H1 (cell line): ENCODE data around the gene OR52N2.

Experiments used
- CEBPB ChIP-seq: IDR thresholded peaks from 2 replicates; pipeline ENCODE4 v1.6.1; 2012; ENCODE audit warnings: low read depth, low read length
- EP300 ChIP-seq, 2 experiments: IDR thresholded peaks; 1 replicate in 1 of 2; 2 replicates in 1 of 2; pipeline ENCODE4 v1.6.1; 2011 to 2012; ENCODE audit warnings: low read depth in 2 of 2, low read length in 2 of 2, mild to moderate bottlenecking in 2 of 2, borderline replicate concordance in 1 of 2, inconsistent platforms in 1 of 2, moderate library complexity in 1 of 2
- POLR2A ChIP-seq, 2 experiments: IDR thresholded peaks; 1 replicate in 1 of 2; 2 replicates in 1 of 2; pipeline ENCODE4 v1.6.1; 2011; ENCODE audit warnings: low read depth in 2 of 2, low read length in 2 of 2, mild to moderate bottlenecking in 2 of 2; ENCODE audit errors: control extremely low read depth in 1 of 2
- POU5F1 ChIP-seq: IDR thresholded peaks from 2 replicates; pipeline ENCODE4 v1.6.1; 2011; ENCODE audit warnings: low read depth, mild to moderate bottlenecking, low read length, moderate library complexity
- SP1 ChIP-seq: IDR thresholded peaks from 2 replicates; pipeline ENCODE4 v1.6.1; 2011; ENCODE audit warnings: low read depth, low read length
- ZNF274 ChIP-seq: IDR thresholded peaks from 2 replicates; pipeline ENCODE4 v1.7.0; 2012; ENCODE audit warnings: low read length, borderline replicate concordance; ENCODE audit errors: extremely low read depth
- TF ChIP-seq, protein P1 (sequence below), 3 experiments: IDR thresholded peaks; 1 replicate in 2 of 3; 2 replicates in 1 of 3; pipeline versions ENCODE4 v1.5.1 to v1.6.1; 2011; ENCODE audit warnings: low read length in 3 of 3, mild to moderate bottlenecking in 3 of 3, inconsistent platforms in 2 of 3, low read depth in 1 of 3, moderate library complexity in 1 of 3; ENCODE audit not compliant: insufficient read depth in 1 of 3; ENCODE audit errors: control extremely low read depth in 1 of 3
- TF ChIP-seq, protein P2 (sequence below): IDR thresholded peaks from 2 replicates; pipeline ENCODE4 v1.6.1; 2012; ENCODE audit warnings: low read length, inconsistent platforms

GRCh38 chr11:5857590-5857989 is 48.9 kb downstream of the OR52N2 start, which contains the start of gene OR52E8:
- TF ChIP-seq, protein P1, sequence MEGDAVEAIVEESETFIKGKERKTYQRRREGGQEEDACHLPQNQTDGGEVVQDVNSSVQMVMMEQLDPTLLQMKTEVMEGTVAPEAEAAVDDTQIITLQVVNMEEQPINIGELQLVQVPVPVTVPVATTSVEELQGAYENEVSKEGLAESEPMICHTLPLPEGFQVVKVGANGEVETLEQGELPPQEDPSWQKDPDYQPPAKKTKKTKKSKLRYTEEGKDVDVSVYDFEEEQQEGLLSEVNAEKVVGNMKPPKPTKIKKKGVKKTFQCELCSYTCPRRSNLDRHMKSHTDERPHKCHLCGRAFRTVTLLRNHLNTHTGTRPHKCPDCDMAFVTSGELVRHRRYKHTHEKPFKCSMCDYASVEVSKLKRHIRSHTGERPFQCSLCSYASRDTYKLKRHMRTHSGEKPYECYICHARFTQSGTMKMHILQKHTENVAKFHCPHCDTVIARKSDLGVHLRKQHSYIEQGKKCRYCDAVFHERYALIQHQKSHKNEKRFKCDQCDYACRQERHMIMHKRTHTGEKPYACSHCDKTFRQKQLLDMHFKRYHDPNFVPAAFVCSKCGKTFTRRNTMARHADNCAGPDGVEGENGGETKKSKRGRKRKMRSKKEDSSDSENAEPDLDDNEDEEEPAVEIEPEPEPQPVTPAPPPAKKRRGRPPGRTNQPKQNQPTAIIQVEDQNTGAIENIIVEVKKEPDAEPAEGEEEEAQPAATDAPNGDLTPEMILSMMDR (IDR thresholded peaks at IDR 0.05; ENCODE audit: control extremely low read depth in 1 of 3, insufficient read depth in 1 of 3, low read depth in 1 of 3, low read length in 3 of 3) = no peak
- TF ChIP-seq CEBPB = no peak
- TF ChIP-seq EP300 (IDR thresholded peaks at IDR 0.05; ENCODE audit: borderline replicate concordance in 1 of 2, low read depth in 2 of 2, low read length in 2 of 2) = no peak
- TF ChIP-seq, protein P2, sequence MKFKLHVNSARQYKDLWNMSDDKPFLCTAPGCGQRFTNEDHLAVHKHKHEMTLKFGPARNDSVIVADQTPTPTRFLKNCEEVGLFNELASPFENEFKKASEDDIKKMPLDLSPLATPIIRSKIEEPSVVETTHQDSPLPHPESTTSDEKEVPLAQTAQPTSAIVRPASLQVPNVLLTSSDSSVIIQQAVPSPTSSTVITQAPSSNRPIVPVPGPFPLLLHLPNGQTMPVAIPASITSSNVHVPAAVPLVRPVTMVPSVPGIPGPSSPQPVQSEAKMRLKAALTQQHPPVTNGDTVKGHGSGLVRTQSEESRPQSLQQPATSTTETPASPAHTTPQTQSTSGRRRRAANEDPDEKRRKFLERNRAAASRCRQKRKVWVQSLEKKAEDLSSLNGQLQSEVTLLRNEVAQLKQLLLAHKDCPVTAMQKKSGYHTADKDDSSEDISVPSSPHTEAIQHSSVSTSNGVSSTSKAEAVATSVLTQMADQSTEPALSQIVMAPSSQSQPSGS = no peak
- TF ChIP-seq ZNF274 = no peak
- TF ChIP-seq POLR2A (IDR thresholded peaks at IDR 0.05; ENCODE audit: control extremely low read depth in 1 of 2, low read depth in 2 of 2, low read length in 2 of 2) = no peak
- no peak for TF ChIP-seq SP1
- TF ChIP-seq POU5F1 = no peak
